ENCODE data around the gene SNX6.

SNX6 gene

DNA sequence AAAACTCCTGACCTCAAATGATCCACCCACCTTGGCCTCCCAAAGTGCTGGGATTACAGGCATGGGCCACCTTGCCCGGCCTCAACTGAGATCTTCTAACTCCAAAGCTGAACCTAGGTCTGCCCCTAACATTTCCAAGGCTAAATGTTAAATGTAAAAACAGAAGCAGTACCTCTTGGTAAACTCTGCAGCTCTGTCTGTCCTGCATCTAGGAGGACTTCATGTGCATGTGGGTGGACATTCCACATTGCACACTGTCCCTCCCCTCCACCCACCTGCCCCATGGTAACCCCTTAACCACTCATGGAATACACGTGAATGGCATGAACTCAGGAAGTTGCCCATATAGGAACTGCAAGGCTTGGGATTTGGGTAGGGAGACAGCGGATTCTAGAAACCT is 33.1 kb downstream of the SNX6 start:
- no peak for TF ChIP-seq POLR2AphosphoS5 (IDR thresholded peaks at IDR 0.05; ENCODE audit: low read depth, low read length)
- no peak for TF ChIP-seq TAF1 (IDR thresholded peaks at IDR 0.05; ENCODE audit: borderline replicate concordance, insufficient read depth, low read length)
- TF ChIP-seq SIN3A (IDR thresholded peaks at IDR 0.05; ENCODE audit: borderline replicate concordance, insufficient read depth, low read length), result no peak
- no peak for TF ChIP-seq FOXP2 (optimal IDR thresholded peaks at IDR 0.05; ENCODE audit: borderline replicate concordance, extremely low read depth, extremely low read length, insufficient read depth)
- TF ChIP-seq, protein P1, sequence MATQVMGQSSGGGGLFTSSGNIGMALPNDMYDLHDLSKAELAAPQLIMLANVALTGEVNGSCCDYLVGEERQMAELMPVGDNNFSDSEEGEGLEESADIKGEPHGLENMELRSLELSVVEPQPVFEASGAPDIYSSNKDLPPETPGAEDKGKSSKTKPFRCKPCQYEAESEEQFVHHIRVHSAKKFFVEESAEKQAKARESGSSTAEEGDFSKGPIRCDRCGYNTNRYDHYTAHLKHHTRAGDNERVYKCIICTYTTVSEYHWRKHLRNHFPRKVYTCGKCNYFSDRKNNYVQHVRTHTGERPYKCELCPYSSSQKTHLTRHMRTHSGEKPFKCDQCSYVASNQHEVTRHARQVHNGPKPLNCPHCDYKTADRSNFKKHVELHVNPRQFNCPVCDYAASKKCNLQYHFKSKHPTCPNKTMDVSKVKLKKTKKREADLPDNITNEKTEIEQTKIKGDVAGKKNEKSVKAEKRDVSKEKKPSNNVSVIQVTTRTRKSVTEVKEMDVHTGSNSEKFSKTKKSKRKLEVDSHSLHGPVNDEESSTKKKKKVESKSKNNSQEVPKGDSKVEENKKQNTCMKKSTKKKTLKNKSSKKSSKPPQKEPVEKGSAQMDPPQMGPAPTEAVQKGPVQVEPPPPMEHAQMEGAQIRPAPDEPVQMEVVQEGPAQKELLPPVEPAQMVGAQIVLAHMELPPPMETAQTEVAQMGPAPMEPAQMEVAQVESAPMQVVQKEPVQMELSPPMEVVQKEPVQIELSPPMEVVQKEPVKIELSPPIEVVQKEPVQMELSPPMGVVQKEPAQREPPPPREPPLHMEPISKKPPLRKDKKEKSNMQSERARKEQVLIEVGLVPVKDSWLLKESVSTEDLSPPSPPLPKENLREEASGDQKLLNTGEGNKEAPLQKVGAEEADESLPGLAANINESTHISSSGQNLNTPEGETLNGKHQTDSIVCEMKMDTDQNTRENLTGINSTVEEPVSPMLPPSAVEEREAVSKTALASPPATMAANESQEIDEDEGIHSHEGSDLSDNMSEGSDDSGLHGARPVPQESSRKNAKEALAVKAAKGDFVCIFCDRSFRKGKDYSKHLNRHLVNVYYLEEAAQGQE (IDR thresholded peaks at IDR 0.05; ENCODE audit: insufficient read depth in 1 of 2, low read depth in 2 of 2, low read length in 2 of 2), result no peak

GRCh38 chr14:34593740-34594375 is 36.1 kb downstream of the SNX6 start:
- TF ChIP-seq TAF1 (IDR thresholded peaks at IDR 0.05; ENCODE audit: borderline replicate concordance, insufficient read depth, low read length) (no peak), SIN3A (IDR thresholded peaks at IDR 0.05; ENCODE audit: borderline replicate concordance, insufficient read depth, low read length) (no peak), POLR2AphosphoS5 (IDR thresholded peaks at IDR 0.05; ENCODE audit: low read depth, low read length) (no peak), FOXP2 (optimal IDR thresholded peaks at IDR 0.05; ENCODE audit: borderline replicate concordance, extremely low read depth, extremely low read length, insufficient read depth) (no peak)
- TF ChIP-seq, protein P1 (IDR thresholded peaks at IDR 0.05; ENCODE audit: insufficient read depth in 1 of 2, low read depth in 2 of 2, low read length in 2 of 2), result no peak

- TF ChIP-seq, protein P1 (IDR thresholded peaks at IDR 0.05; ENCODE audit: insufficient read depth in 1 of 2, low read depth in 2 of 2, low read length in 2 of 2), result no peak
- no peak for TF ChIP-seq POLR2AphosphoS5 (IDR thresholded peaks at IDR 0.05; ENCODE audit: low read depth, low read length)
- TF ChIP-seq SIN3A (IDR thresholded peaks at IDR 0.05; ENCODE audit: borderline replicate concordance, insufficient read depth, low read length), result no peak
- TF ChIP-seq TAF1 (IDR thresholded peaks at IDR 0.05; ENCODE audit: borderline replicate concordance, insufficient read depth, low read length), result no peak
- no peak for TF ChIP-seq FOXP2 (optimal IDR thresholded peaks at IDR 0.05; ENCODE audit: borderline replicate concordance, extremely low read depth, extremely low read length, insufficient read depth)
Observed at GRCh38 chr14:34592623-34593022, 37.3 kb downstream of the SNX6 start.

DNA sequence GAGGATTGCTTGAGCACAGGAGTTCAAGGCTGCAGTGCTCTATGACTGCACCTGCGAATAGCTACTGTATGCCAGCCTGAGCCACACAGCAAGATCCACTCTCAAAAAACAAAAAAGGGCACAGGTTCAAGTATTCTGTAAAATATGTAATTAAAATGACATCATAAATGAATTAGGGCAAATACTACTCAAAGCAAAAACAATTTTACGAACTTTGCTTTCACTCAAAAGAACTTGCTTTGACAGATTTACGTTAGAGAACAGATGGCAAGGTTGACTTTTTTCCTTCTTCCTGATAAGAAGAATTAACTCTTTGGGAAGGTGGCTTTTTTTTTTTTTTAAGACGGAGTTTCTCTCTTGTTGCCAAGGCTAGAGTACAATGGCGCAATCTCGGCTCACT is 46.4 kb downstream of the SNX6 start:
- TF ChIP-seq POLR2AphosphoS5 (IDR thresholded peaks at IDR 0.05; ENCODE audit: low read depth, low read length) (no peak), TAF1 (IDR thresholded peaks at IDR 0.05; ENCODE audit: borderline replicate concordance, insufficient read depth, low read length) (no peak), SIN3A (IDR thresholded peaks at IDR 0.05; ENCODE audit: borderline replicate concordance, insufficient read depth, low read length) (no peak)
- TF ChIP-seq, protein P1 (IDR thresholded peaks at IDR 0.05; ENCODE audit: insufficient read depth in 1 of 2, low read depth in 2 of 2, low read length in 2 of 2), result no peak

All from PFSK-1 (cell line).